ENCODE results near the gene MLN. TPM values are rescaled to one million over a fixed set of nuclear protein-coding genes. Genes with fewer than 3 reads are reported as not detected.

MLN gene
- total RNA-seq, 1 donor from 2014 or later: not detected

DNA sequence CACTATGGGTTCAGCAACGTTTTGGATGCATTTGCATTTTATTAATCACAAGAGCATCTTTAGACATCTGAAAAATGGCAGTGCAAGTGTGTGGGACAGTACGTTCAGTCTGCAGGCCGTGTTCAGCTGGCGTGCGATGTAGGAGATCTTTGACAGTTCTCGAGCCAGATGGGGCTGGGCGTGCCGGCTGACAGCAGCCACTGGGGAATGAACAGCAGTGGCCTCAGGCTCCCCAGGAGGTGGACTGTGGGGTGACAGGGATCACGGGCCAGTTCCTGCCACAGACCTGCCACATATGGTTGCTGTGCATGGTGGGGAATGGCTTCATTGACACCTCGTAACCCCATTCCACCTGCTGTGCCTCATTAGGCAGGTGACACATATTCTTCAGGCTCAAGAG is 16.4 kb upstream of the MLN start:
- ATAC-seq: no peak
- intact Hi-C loops (cut with micrococcal nuclease): no loop called here

GRCh38 chr6:33819021-33819420 is 15.2 kb upstream of the MLN start:
- intact Hi-C loops (cut with micrococcal nuclease): no loop called here
- DNase-seq: peak; percentile 6

More for the DNA sequence above, 16.4 kb upstream of the MLN start:
- peak; percentile 15 for DNase-seq

GRCh38 chr6:33818293-33818692 is 14.5 kb upstream of the MLN start:
- no peak for ATAC-seq
- intact Hi-C loops (cut with micrococcal nuclease): no loop called here
- peak; percentile 3 for DNase-seq

More at GRCh38 chr6:33819021-33819420, 15.2 kb upstream of the MLN start:
- no peak for ATAC-seq

- DNase-seq (peak; percentile 2), ATAC-seq (no peak)
- intact Hi-C loops (cut with micrococcal nuclease): no loop called here
Measured at GRCh38 chr6:33817489-33817888, 13.7 kb upstream of the MLN start.

DNA sequence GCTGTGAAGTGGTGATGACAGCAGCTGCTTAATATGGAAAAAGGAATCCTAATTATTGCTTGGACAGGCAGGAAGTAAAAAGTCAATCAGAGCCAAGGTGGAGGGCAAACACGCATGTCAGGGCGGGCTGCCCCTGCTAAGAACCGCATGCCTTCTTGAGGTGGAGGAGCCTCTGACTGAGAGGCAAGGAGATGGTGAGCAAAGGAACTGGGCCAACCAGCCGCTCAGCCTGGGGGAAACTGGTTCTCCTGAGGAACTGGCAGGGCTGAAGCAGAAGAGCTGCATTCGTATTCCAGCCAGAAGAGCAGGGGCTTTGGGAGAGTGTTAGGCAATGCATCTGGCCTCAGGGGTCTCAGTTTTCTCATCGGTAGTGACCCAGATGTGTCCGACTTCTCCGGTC is 13.1 kb upstream of the MLN start:
- ATAC-seq (no peak), DNase-seq (peak; percentile 13)
- intact Hi-C loops (cut with micrococcal nuclease): no loop called here

DNA sequence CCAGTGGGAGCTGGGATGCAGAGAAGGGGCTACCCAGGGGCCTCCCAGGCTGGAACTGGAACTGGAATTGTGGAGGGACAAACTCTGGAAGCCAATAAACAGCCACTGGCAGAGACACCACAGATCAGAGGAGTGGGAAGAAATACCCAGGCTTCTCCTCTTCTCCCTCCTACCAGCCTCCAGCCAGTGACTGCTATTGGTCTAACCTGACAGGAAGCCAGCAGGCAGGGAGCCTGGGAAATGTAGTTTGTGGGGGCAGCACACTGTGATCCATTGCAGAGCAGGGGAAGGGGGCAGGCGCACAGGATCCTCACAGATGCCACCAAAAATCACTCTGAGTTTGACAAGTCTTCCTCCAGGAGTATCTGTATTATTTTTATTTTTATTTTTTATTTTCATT is 12.1 kb upstream of the MLN start:
- ATAC-seq (no peak), DNase-seq (peak; percentile 1)
- intact Hi-C loops (cut with micrococcal nuclease): no loop called here

GRCh38 chr6:33813990-33814985 is 10.5 kb upstream of the MLN start:
- intact Hi-C loops (cut with micrococcal nuclease): no loop called here
- peak; percentile 6 for DNase-seq

GRCh38 chr6:33813246-33813904 is 9.6 kb upstream of the MLN start:
- intact Hi-C loops (cut with micrococcal nuclease): no loop called here
- peak; percentile 7 for DNase-seq
- ATAC-seq: no peak

More at GRCh38 chr6:33813990-33814985, 10.5 kb upstream of the MLN start:
- ATAC-seq: no peak

GRCh38 chr6:33812669-33813068 is 8.9 kb upstream of the MLN start:
- peak; percentile 58 for ATAC-seq
- intact Hi-C loops (cut with micrococcal nuclease): no loop called here
- peak; percentile 71 for DNase-seq

GRCh38 chr6:33809594-33809993 is 5.8 kb upstream of the MLN start:
- intact Hi-C loops (cut with micrococcal nuclease): no loop called here
- DNase-seq: peak; percentile 8
- no peak for ATAC-seq

DNA sequence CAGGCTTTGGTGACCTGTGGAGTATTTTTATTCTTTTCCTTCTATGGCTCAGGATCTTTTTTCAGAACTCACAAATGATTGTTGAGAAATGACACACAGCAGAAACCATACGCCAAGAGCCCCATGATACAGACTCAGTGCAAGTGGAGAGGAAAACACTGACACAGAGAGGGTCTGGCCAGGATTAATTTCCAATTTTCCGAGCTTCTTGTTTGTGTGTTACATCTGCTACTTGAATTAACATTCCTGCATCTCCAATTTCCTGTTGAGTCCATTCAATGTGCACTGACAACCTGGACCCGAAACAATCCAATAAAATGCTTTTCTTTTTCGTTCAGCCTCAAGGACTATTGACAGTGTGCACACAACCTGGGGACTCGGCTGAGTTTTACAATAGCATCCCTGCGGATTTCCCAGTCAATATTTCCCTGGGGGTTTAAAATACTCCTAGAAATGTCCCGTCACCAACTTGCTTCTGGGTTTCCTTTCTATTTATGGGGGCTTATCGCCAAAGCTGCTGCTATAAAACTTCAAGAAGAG is 4.9 kb upstream of the MLN start:
- intact Hi-C loops (cut with micrococcal nuclease): no loop called here
- DNase-seq (no peak), ATAC-seq (no peak)

GRCh38 chr6:33807606-33808005 is 3.8 kb upstream of the MLN start:
- DNase-seq (no peak), ATAC-seq (no peak)
- intact Hi-C loops (cut with micrococcal nuclease): no loop called here

DNA sequence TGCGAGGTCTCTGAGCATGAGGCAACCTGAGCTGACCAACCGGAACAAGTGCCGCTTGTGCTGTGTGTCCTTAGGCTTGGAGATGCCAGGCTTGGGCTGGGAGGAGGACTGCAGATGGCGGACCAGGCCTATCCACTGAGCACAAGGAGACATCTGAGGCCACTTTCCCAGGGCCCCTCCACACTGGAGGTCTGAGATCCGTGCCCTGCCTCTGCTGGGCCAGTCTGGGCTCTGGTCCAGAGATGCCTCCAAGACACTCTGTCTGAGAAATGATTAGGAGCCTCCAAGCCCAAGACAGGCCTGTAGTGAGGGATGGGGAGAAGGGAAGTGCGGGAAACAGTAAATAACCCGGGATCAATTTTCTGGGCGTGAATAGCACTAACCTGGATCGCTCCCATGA is 3.0 kb upstream of the MLN start:
- no peak for DNase-seq
- ATAC-seq: no peak
- intact Hi-C loops (cut with micrococcal nuclease): no loop called here

DNA sequence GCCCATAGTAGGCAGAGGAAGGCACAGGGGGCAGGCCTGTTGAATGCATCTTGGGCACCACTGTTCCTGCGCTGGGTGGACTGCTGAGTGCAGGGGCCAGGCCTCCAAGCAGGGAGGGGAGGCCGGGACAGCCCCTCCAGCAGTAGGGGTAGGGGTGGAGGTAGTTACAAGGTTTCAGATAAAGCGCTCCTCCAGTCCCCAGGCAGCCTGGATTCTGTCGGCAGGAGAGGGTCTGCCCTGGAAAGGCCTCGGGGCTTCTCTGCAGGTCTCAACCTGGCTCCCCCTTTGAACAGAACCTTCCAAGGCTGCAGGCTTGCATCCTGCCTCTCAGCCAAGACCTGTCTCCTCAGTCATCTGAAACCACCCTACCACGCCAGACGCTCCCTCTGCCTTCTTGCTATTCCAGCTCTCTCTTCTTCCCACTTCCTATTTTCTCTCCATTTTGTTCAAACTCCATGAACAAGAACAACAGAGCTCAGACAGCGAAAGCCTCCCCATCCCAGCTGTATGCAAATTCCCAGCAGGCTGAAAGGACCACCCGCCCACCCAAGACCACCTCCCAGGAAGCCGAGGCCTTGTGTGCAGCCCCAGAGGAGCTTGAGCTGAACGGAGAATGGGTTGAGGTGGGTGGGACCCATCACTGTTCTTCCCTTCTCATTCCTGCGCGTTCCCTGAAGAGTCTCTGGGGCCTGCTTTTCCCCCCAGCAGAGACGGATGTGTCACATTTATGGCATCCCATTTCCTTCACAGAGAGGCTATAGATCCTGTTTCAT is 1.4 kb downstream of the MLN start:
- intact Hi-C loops (cut with micrococcal nuclease): no loop called here
- DNase-seq: peak; percentile 4
- no peak for ATAC-seq

GRCh38 chr6:33801611-33802010 is 2.2 kb downstream of the MLN start:
- intact Hi-C loops (cut with micrococcal nuclease): no loop called here
- no peak for ATAC-seq
- DNase-seq: no peak

- intact Hi-C loops (cut with micrococcal nuclease): no loop called here
- no peak for ATAC-seq
- no peak for DNase-seq
Measured at GRCh38 chr6:33800248-33800969, 3.4 kb downstream of the MLN start.

DNA sequence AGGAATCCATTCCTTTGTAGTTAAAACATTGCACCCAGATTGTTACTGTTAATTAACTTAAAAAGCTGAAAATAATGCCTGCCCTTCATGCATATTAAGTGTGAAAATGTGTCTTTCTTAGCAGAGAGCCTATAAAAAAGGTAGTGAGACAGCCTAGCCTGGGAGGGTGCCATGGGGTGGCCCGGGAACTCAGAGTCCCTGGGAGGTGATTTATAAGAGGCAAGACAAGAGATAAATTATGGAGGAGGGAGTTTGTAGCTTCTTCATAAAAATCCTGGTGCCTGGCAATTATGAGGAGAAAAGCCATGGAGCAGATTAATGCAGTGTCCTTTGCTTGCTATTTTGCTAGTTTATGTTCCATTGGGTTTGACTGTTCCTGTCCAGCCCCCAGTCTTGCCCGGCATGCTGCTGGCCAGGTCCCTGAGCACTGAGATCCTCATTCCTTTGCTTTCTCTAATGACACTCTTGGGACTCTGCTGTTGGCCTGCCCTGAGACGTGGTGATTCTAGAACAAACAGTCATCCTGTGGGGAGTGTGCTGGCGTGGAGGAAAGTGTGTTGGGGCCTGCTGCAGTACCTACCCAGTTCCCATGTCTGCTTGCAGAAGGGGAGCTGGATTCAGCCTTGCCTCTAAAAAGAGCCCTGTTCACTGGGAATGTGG is 4.2 kb downstream of the MLN start:
- ATAC-seq (no peak), DNase-seq (no peak)
- intact Hi-C loops (cut with micrococcal nuclease): no loop called here

- no peak for ATAC-seq
- no peak for DNase-seq
- intact Hi-C loops (cut with micrococcal nuclease): no loop called here
Measured at GRCh38 chr6:33798343-33798848, 5.4 kb downstream of the MLN start.
